GM23338 (cell line): Measurements from ENCODE around the gene TMEM52.

Source experiments
- CTCF ChIP-seq, 2 experiments: fragments of 200-600 bp in 1 of 2; sonication (generic) in 1 of 2; conservative IDR thresholded peaks; 2 replicates each; pipeline versions ENCODE4 v1.5.1 to v1.6.1; 2016 to 2017; ENCODE audit warnings: antibody characterized with exemption in 2 of 2, low read depth in 2 of 2, mild to moderate bottlenecking in 2 of 2, moderate library complexity in 1 of 2
- EZH2 ChIP-seq: fragments of 200-600 bp; sonication (generic); IDR thresholded peaks from one replicate; pipeline ENCODE4 v1.8.0; 2017; ENCODE audit warnings: antibody characterized with exemption, mild to moderate bottlenecking, low read depth; ENCODE audit not compliant: unreplicated experiment
- EZH2phosphoT487 ChIP-seq: fragments of 200-600 bp; sonication (generic); IDR thresholded peaks from one replicate; pipeline ENCODE4 v1.8.1; 2018; ENCODE audit warnings: antibody characterized with exemption; ENCODE audit not compliant: unreplicated experiment
- REST ChIP-seq: IDR thresholded peaks from one replicate; pipeline ENCODE4 v1.6.1; 2018; ENCODE audit warnings: antibody characterized with exemption; ENCODE audit not compliant: unreplicated experiment

GRCh38 chr1:1924386-1924785 lies 5.3 kb upstream of the TMEM52 start:
- TF ChIP-seq CTCF (conservative IDR thresholded peaks at IDR 0.05; ENCODE audit: low read depth in 2 of 2) (no peak), EZH2 (no peak), REST (no peak), EZH2phosphoT487 (no peak)
